ENCODE measurements around the gene ALPL.

- TF ChIP-seq CTCF (conservative IDR thresholded peaks at IDR 0.05; ENCODE audit: low read depth, low read length) = peak; percentile 53
- TF ChIP-seq EZH2 (IDR thresholded peaks at IDR 0.05; ENCODE audit: borderline replicate concordance, low read depth, low read length, poor library complexity, severe bottlenecking) = no peak
Measured at GRCh38 chr1:21508580-21509350, 458 bp upstream of the ALPL start.
